ENCODE data around the gene VTN.

The VTN gene

DNA sequence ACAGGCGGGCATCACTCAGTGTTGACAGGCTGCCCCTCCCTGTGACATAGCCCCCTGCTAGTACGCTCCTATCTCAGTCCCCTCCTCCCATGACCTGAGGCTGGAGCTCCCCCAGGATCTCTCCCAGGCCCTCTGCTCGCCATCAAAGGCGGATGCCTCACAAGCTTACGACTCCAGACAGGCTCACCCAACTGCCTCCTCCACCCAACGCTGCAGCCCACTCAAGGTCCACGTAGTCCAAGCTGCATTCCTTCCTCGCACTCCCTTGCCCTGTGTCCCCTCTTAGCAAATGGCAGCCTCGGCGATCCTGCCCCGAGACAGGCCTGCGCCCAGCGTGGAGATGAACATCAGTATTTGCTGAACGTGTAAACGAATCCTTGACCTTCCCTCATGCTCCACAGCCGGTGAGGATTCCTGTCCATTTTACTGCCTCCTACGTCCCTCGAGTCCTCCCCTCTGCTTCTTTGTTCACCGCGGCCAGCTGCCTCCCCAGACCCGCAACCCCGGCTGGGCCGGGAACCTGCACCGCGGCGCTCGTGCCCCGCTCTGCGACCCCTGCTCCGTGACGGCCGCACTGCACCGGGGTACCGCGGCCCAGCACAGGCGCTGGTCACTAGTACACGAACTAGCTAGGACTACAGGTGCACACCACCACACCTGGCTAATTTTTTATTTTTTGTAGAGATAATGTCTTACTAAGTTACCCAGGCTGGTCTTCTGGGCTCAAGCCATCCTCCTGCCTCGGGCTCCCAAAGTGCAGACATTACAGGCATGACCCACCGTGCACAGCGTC is 51.9 kb downstream of the VTN start:
- DNase-seq: peak in 1 of 2 donors; percentile 28
